Measurements from ENCODE around the gene SYVN1.
"Not testable (repeated sequence)": the region's sequence is repeated elsewhere in the genome, so short reads cannot be mapped to it uniquely, and the experiment has no call there.

The SYVN1 gene

GRCh38 chr11:65125197-65126056, 8.9 kb downstream of the SYVN1 start:
- DNase-seq, result no peak

DNA sequence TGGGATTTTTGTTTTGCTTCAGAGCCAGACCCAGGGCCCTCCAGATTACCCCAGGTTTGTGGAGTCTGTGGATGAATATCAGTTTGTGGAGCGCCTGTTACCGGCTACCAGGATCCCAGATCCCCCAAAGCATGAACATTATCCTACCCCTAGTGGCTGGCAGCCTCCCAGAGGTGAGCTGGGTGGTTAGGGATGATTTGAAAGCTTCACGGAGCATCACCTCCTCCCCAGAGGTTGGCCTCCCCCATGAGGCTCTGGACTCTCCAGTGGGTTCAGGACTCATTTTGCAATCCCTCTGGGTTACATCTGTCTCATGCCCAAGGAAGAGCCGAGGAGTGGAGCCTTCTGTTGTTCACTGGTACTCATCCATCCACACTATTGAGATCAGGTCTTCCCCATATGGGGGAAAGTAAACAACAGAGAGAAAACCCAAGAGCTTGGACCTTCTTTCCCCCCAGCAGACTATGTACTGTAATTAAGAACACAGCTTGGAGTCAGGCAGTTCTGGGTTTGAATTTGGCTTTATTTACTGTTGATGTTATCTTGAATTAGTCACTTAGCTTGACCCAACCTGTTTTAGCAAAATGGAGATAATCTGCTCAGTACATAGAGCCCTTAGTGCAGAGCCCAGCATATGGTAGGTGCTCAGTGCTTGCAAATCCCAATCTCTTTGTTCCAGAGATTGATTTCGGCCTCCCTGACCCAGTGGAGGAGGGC, 9.7 kb downstream of the SYVN1 start:
- DNase-seq, result no peak

DNA sequence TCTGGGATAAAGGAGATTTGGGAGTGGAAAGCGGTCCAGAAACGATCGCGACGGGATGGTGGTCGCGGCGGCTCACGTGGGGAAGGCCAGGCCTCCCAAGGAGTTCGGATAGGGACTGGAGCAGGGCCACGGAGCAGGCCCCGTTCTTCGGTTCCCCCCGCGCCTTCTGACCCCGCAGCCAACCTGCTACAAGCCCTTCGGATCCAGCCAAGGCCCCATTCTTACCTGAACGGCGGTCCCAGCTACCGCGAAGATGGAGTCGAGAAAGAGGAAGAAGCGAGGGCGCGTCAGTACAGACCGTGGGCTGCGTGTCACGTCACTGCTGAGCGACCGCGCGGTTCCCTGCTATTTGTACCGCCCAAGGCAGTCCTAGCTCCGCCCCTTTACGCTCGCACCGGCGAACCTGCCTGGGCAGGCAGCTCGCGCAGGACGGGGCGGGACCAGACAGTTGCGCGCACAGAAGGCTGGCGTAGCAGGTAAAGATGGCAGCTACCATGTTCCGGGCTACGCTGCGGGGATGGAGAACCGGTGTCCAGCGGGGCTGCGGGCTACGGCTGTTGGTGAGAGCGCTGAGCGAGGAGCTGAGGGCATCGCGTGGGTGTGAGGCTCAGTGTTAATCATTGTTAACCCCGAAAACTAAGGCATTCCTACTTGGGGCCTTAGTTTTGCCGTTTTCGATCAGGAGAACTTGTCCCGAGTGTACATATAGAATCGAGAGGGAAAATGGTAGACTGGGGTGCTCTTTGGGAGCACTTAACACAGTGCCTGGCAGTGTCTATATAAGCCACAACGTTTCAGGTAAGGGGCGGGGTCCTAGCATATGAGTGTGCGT, 12.2 kb downstream of the SYVN1 start, which contains the start of the genes FAU and MRPL49:
FAU (minus strand) TSS at position 270 of the 832 bp plus-strand sequence. CDS start 321 bp downstream, outside the sequence.
MRPL49 (plus strand) TSS at position 457 of the 832 bp plus-strand sequence; CDS start at position 483, 26 bp downstream.
- DNase-seq, result peak; percentile 97

DNA sequence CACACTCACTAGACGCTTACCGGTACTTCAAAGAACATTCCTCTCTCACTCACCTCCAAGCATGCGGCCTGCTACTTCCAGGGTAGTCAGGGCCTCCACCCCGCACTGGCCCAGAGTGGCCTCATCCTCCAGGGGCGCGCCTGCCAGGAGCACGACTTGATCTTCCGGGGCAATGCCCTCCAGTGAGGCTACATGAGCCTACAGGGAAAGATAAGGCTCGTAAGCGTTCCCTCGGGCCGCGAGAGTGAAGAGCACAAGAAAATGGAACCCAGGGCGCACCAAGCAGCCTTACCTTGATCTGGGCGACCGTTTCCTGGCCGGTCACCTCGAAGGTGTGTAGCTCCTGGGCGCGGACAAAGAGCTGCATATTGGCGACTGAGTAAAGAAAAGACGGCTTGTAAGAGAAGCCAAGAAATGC, 12.9 kb downstream of the SYVN1 start:
- DNase-seq, result no peak

GRCh38 chr11:65120831-65121230, 13.5 kb downstream of the SYVN1 start:
- no peak for DNase-seq

DNA sequence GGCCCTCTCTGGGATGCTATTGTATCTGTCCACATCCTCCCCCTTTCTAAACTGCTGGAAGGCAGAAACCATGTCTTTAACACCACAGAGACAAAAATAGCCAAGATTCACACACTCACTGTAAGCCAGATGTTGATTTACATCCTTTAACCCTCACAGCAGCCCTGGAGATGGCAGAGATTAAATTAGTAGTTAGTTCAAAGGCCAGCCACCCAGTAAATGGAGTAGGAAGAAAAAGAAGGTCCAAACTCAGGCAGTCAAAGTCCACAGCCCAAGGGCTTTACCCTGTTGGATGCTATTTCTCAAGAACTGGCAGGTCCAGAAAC, 14.7 kb downstream of the SYVN1 start:
- DNase-seq, result no peak

GRCh38 chr11:65118891-65119669, 15.2 kb downstream of the SYVN1 start:
- DNase-seq, result not testable (repeated sequence)

DNA sequence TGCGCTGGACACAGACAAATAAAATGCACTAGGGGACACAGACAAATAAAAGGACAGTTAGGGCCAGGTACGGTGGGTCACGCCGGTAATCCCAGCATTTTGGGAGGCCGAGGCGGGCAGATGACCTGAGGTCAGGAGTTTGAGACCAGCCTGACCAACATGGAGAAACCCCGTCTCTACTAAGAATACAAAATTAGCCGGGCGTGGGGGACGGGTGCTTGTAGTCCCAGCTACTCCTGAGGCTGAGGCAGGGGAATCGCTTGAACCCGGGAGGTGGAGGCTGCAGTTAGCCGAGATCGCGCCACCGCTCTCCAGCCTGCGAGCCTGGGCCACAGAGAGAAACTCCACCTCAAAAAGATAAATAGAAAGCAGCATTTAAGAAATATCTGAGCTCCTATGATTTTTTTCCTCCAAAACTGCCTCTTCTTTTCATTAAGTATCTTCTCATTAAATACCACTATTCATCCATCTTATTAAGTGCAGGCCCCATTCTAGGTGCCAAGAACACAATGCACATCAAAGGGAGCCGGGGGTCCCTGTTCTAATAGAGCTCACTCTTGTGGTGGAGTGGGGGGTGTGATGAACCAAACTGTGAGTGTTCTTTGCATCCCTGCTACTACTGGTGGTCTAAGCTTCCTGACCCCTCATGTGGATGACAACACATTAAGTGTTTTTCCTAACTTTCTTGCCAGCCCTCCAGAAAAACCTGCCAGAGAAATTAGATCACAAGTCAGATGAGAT, 16.1 kb downstream of the SYVN1 start:
- no peak for DNase-seq

- peak; percentile 100 for DNase-seq
Measured at GRCh38 chr11:65117206-65118096, 16.9 kb downstream of the SYVN1 start, which contains the start of gene ZNHIT2. Gene ZNHIT2, minus strand, starts transcription at chr11:65117701. Its CDS starts 48 bp downstream, at chr11:65117653.

- DNase-seq, result peak; percentile 45
Measured at GRCh38 chr11:65116370-65117205, 17.7 kb downstream of the SYVN1 start.

DNA sequence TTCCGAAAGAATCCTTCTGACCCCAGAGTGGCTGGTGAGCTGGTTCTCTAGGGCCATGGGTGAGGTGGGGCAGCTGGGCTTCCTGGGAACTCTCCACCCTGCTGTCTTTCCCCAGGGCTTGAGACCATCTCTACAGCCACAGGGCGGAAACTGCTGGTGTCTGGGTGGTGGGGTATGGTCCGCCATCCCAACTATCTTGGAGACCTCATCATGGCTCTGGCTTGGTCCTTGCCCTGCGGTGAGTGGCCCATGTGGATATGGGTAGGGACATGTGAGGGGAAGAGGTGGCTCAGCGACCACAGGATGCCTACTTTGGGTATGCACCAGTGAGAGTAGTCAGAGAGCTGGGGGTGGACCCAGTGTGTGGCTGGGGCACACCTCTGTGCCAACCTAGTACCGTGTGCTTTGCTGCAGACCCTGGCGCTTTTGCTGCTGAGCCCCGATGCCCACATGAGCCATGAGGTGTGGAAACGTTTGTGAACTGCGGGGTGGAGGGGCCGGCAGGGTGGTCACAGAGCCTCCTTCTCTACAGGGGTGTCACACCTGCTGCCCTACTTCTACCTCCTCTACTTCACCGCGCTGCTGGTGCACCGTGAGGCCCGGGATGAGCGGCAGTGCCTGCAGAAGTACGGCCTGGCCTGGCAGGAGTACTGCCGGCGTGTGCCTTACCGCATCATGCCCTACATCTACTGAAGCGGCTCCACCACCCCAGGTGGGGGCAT, 18.8 kb downstream of the SYVN1 start:
- DNase-seq, result no peak

- no peak for DNase-seq
Measured at GRCh38 chr11:65114538-65115171, 19.7 kb downstream of the SYVN1 start.

- DNase-seq, result no peak
Measured at GRCh38 chr11:65113839-65114238, 20.5 kb downstream of the SYVN1 start.

DNA sequence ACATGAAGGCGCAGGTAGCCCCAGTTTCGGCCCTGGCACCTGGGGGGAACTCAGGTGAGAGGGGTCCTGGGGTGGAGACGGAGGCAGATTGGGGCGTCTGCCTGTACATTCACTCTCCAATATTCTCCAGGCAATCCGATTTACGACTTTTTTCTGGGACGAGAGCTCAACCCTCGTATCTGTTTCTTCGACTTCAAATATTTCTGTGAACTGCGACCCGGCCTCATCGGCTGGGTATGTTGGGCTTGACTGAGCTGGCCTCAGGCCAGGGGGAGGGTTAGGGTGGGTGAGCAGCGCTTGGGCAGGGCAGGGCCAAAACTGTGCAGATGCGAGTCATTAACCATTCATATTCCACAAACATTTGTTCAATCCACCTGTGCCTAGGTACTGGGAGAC, 21.0 kb downstream of the SYVN1 start:
- no peak for DNase-seq

- peak; percentile 57 for DNase-seq
Measured at GRCh38 chr11:65112546-65113360, 21.6 kb downstream of the SYVN1 start.

GRCh38 chr11:65111744-65112545, 22.4 kb downstream of the SYVN1 start, which contains the start of gene TM7SF2:
Gene TM7SF2, plus strand, starts transcription at chr11:65111872. Its CDS starts 144 bp downstream, at chr11:65112016.
- peak; percentile 91 for DNase-seq
